ENCODE measurements around the gene AGAP1. TPM values are rescaled to one million over a fixed set of nuclear protein-coding genes. Genes with fewer than 3 reads are reported as not detected.

The AGAP1 gene
- total RNA-seq, 2 donors from 2014 or later, result 16.1 to 40.1 TPM

- H3K4me1 ChIP-seq (replicated peaks), result no peaks in the 10 kb centered on the region
- no peaks in the 10 kb centered on the region for H3K27me3 ChIP-seq (replicated peaks; ENCODE audit: insufficient read depth)
- no peak overlapping the region for H3K27ac ChIP-seq
- intact Hi-C loops (cut with DNase I), result no loop called here
- DNase-seq (ENCODE audit: low spot score), result no peak
- no peak overlapping the region for H3K4me3 ChIP-seq
- TF ChIP-seq POLR2A (IDR thresholded peaks at IDR 0.05), result no peak
- TF ChIP-seq POLR2AphosphoS5 (IDR thresholded peaks at IDR 0.05), result no peak
- TF ChIP-seq CTCF (IDR thresholded peaks at IDR 0.05), result no peak
- H3K36me3 ChIP-seq, result no peaks in the 10 kb centered on the region
- 86% methylated on average over 21 of the region's 21 CpGs for WGBS
- H3K9me3 ChIP-seq, result no peaks in the 10 kb centered on the region
Observed at GRCh38 chr2:235734688-235735231, 240.9 kb downstream of the AGAP1 start.

- no peak for DNase-seq (ENCODE audit: low spot score)
- Histone ChIP-seq H3K9me3 (no peaks in the 10 kb centered on the region), H3K27me3 (replicated peaks; ENCODE audit: insufficient read depth) (no peaks in the 10 kb centered on the region), H3K4me1 (replicated peaks) (no peaks in the 10 kb centered on the region), H3K4me3 (no peak overlapping the region), H3K36me3 (no peaks in the 10 kb centered on the region), H3K27ac (no peak overlapping the region)
- intact Hi-C loops (cut with DNase I), result no loop called here
- TF ChIP-seq POLR2AphosphoS5 (IDR thresholded peaks at IDR 0.05), result no peak
- TF ChIP-seq POLR2A (IDR thresholded peaks at IDR 0.05), result no peak
- no peak for TF ChIP-seq CTCF (IDR thresholded peaks at IDR 0.05)
- WGBS, result 91% methylated on average over 10 of the region's 10 CpGs
Observed at GRCh38 chr2:235737396-235737795, 243.6 kb downstream of the AGAP1 start.

- no peak overlapping the region for H3K27ac ChIP-seq
- no peaks in the 10 kb centered on the region for H3K27me3 ChIP-seq (replicated peaks; ENCODE audit: insufficient read depth)
- no peak for TF ChIP-seq POLR2A (IDR thresholded peaks at IDR 0.05)
- no peak for TF ChIP-seq CTCF (IDR thresholded peaks at IDR 0.05)
- TF ChIP-seq POLR2AphosphoS5 (IDR thresholded peaks at IDR 0.05), result no peak
- no peak for DNase-seq (ENCODE audit: low spot score)
- H3K36me3 ChIP-seq, result no peaks in the 10 kb centered on the region
- 93% methylated on average over 10 of the region's 10 CpGs for WGBS
- H3K4me3 ChIP-seq, result no peak overlapping the region
- no peaks in the 10 kb centered on the region for H3K4me1 ChIP-seq (replicated peaks)
- no peaks in the 10 kb centered on the region for H3K9me3 ChIP-seq
- intact Hi-C loops (cut with DNase I), result no loop called here
Observed at GRCh38 chr2:235737840-235738239, 244.0 kb downstream of the AGAP1 start.

- intact Hi-C loops (cut with DNase I), result no loop called here
- Histone ChIP-seq H3K9me3 (no peaks in the 10 kb centered on the region), H3K27ac (no peak overlapping the region), H3K4me1 (replicated peaks) (no peaks in the 10 kb centered on the region), H3K4me3 (no peak overlapping the region), H3K27me3 (replicated peaks; ENCODE audit: insufficient read depth) (no peaks in the 10 kb centered on the region), H3K36me3 (no peaks in the 10 kb centered on the region)
- TF ChIP-seq POLR2AphosphoS5 (IDR thresholded peaks at IDR 0.05) (no peak), CTCF (IDR thresholded peaks at IDR 0.05) (no peak), POLR2A (IDR thresholded peaks at IDR 0.05) (no peak)
- DNase-seq (ENCODE audit: low spot score), result no peak
- 88% methylated on average over 29 of the region's 29 CpGs for WGBS
Observed at GRCh38 chr2:235739704-235740415, 246.0 kb downstream of the AGAP1 start.

GRCh38 chr2:235740821-235741220 lies 247.0 kb downstream of the AGAP1 start:
- H3K9me3 ChIP-seq, result no peaks in the 10 kb centered on the region
- no peaks in the 10 kb centered on the region for H3K36me3 ChIP-seq
- intact Hi-C loops (cut with DNase I), result no loop called here
- WGBS, result 73% methylated on average over 9 of the region's 9 CpGs
- no peak overlapping the region for H3K4me3 ChIP-seq
- H3K27me3 ChIP-seq (replicated peaks; ENCODE audit: insufficient read depth), result no peaks in the 10 kb centered on the region
- DNase-seq (ENCODE audit: low spot score), result no peak
- H3K27ac ChIP-seq, result no peak overlapping the region
- TF ChIP-seq POLR2AphosphoS5 (IDR thresholded peaks at IDR 0.05) (no peak), CTCF (IDR thresholded peaks at IDR 0.05) (no peak), POLR2A (IDR thresholded peaks at IDR 0.05) (no peak)
- H3K4me1 ChIP-seq (replicated peaks), result no peaks in the 10 kb centered on the region
